Right atrium auricular region (tissue), 2 donors: ENCODE data around the gene VAMP5. TPM values are rescaled to one million over a fixed set of nuclear protein-coding genes. Genes with fewer than 3 reads are reported as not detected.
A peak's percentile ranks its signal among the peaks of the same experiment; 100 is the strongest.
"Not testable (repeated sequence)": the region's sequence is repeated elsewhere in the genome, so short reads cannot be mapped to it uniquely, and the experiment has no call there.

ENCODE experiments used
- DNase-seq: peaks from one replicate; pipeline ENCODE4 v3.0.0-alpha.2; 2019; ENCODE audit warnings: low spot score
- H3K27ac ChIP-seq, 2 donors: fragments of 200-600 bp; sonication (generic); 1 replicate in 1 of 2; 2 replicates in 1 of 2; pipeline ENCODE4 v1.5.1; 2016 to 2019
- H3K27me3 ChIP-seq, 2 donors: fragments of 200-600 bp; sonication (generic); one replicate each; pipeline versions ENCODE4 v1.5.1 to v1.6.0; 2017 to 2019
- H3K36me3 ChIP-seq: fragments of 200-600 bp; sonication (generic); one replicate; pipeline ENCODE4 v1.5.1; 2016
- H3K4me1 ChIP-seq, 2 donors: fragments of 200-600 bp; sonication (generic); one replicate each; pipeline versions ENCODE4 v1.5.1 to v1.6.0; 2017 to 2019
- H3K4me3 ChIP-seq, 2 donors: fragments of 200-600 bp; sonication (generic); 1 replicate in 1 of 2; 2 replicates in 1 of 2; pipeline ENCODE4 v1.5.1; 2017 to 2019; ENCODE audit warnings: mild to moderate bottlenecking in 1 of 2, moderate library complexity in 1 of 2
- H3K9me3 ChIP-seq, 2 donors: fragments of 200-600 bp; sonication (generic); one replicate each; pipeline ENCODE4 v1.5.1; 2019
- CTCF ChIP-seq, 2 donors: fragments of 200-600 bp; sonication (generic); IDR thresholded peaks; one replicate each; pipeline ENCODE4 v1.5.1; 2019; ENCODE audit warnings: antibody characterized with exemption in 2 of 2
- total RNA-seq, 2 donors: library from RNA; depleted of rRNA; stranded (reverse); fragments of >200 nt; gene quantifications; one replicate each; pipeline ENCODE4 v1.1.0, GENCODE V29; 2016

The VAMP5 gene
- total RNA-seq, 2 donors from 2014 or later = 37.2 to 61.7 TPM

DNA sequence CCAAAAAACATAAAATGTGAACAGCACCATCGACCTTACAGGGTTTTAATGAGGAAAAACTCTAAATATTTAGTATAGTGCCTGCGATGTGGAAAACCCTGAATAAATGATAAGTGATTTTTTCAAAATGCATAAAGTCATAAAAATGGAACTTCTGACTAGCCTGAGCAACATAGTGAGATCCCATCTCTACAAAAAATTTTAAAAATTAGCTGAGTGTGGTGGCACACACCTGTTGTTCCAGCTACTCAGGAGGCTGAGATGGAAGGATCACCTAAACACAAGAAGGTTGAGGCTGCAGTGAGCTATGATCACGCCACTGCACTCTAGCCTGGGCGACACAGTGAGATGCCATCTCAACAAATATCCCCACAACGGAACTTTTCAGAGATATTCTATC is 27.1 kb upstream of the VAMP5 start:
- Histone ChIP-seq H3K4me3 (no peak overlapping the region), H3K27me3 (no peaks in the 10 kb centered on the region), H3K27ac (no peak overlapping the region), H3K9me3 (no peaks in the 10 kb centered on the region), H3K36me3 (peaks cover 34% of the 10 kb centered on the region), H3K4me1 (peaks cover 0 to 18% of the 10 kb centered on the region in 2 donors)
- no peak for DNase-seq
- no peak for TF ChIP-seq CTCF (IDR thresholded peaks at IDR 0.05)

GRCh38 chr2:85558160-85558559 is 26.1 kb upstream of the VAMP5 start:
- Histone ChIP-seq H3K4me1 (peaks cover 0 to 20% of the 10 kb centered on the region in 2 donors), H3K4me3 (no peak overlapping the region), H3K27me3 (no peaks in the 10 kb centered on the region), H3K36me3 (peaks cover 24% of the 10 kb centered on the region), H3K9me3 (no peaks in the 10 kb centered on the region), H3K27ac (no peak overlapping the region)
- DNase-seq = no peak
- no peak for TF ChIP-seq CTCF (IDR thresholded peaks at IDR 0.05)

DNA sequence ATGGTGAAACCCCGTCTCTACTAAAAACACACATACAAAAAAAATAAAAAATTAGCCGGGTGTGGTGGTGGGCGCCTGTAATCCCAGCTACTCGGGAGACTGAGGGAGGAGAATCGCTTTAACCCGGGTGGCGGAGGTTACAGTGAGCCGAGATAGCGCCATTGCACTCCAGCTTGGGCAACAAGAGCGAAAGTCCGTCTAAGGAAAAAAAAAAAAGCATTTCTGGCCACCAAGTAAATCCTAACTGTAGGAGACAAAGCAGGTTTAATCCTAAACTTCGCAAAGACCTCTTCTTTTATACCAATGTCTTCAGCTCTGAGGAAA is 23.9 kb upstream of the VAMP5 start:
- H3K4me1 ChIP-seq = peaks cover 0 to 20% of the 10 kb centered on the region in 2 donors
- peak overlapping the region in 1 of 2 donors; percentile 91 for H3K27ac ChIP-seq
- not testable (repeated sequence) for H3K27me3 ChIP-seq, DNase-seq, H3K36me3 ChIP-seq, H3K9me3 ChIP-seq
- H3K4me3 ChIP-seq = peak overlapping the region; percentile 75 to 93

GRCh38 chr2:85560812-85561279 is 23.4 kb upstream of the VAMP5 start:
- Histone ChIP-seq H3K36me3 (no peaks in the 10 kb centered on the region), H3K9me3 (no peaks in the 10 kb centered on the region), H3K4me3 (peak overlapping the region; percentile 75 to 93), H3K27me3 (no peaks in the 10 kb centered on the region), H3K27ac (peak overlapping the region; percentile 86 to 91), H3K4me1 (peaks cover 0 to 20% of the 10 kb centered on the region in 2 donors)
- no peak for DNase-seq
- no peak for TF ChIP-seq CTCF (IDR thresholded peaks at IDR 0.05)

GRCh38 chr2:85561280-85562212 is 22.7 kb upstream of the VAMP5 start, which contains the start of gene GGCX:
GGCX (minus strand) TSS chr2:85561493; CDS start chr2:85561428, 65 bp downstream.
- TF ChIP-seq CTCF (IDR thresholded peaks at IDR 0.05) = peak in 1 of 2 donors; percentile 72
- Histone ChIP-seq H3K4me3 (peak within 1 kb of the TSS; percentile 75 to 93), H3K27me3 (no peaks in the 10 kb centered on the region), H3K27ac (peak within 1 kb of the TSS; percentile 86 to 91), H3K36me3 (no peaks in the 10 kb centered on the region), H3K9me3 (no peaks in the 10 kb centered on the region), H3K4me1 (peaks cover 0 to 20% of the 10 kb centered on the region in 2 donors)
- peak; percentile 94 for DNase-seq

- TF ChIP-seq CTCF (IDR thresholded peaks at IDR 0.05) = no peak
- H3K9me3 ChIP-seq = no peaks in the 10 kb centered on the region
- no peak overlapping the region for H3K27ac ChIP-seq
- H3K4me1 ChIP-seq = peaks cover 0 to 20% of the 10 kb centered on the region in 2 donors
- H3K4me3 ChIP-seq = no peak overlapping the region
- H3K27me3 ChIP-seq = no peaks in the 10 kb centered on the region
- H3K36me3 ChIP-seq = no peaks in the 10 kb centered on the region
- DNase-seq = no peak
Observed at GRCh38 chr2:85564144-85564563, 20.1 kb upstream of the VAMP5 start.
